ENCODE results near the gene HARBI1. TPM values are rescaled to one million over a fixed set of nuclear protein-coding genes. Genes with fewer than 3 reads are reported as not detected.

Gene HARBI1
- total and polyA plus RNA-seq, 9 of the 15 experiments (the other 6 are each of a cell fraction or from before 2014, with no cell fraction given) = 3.5 to 8.4 (median 5.5) TPM

DNA sequence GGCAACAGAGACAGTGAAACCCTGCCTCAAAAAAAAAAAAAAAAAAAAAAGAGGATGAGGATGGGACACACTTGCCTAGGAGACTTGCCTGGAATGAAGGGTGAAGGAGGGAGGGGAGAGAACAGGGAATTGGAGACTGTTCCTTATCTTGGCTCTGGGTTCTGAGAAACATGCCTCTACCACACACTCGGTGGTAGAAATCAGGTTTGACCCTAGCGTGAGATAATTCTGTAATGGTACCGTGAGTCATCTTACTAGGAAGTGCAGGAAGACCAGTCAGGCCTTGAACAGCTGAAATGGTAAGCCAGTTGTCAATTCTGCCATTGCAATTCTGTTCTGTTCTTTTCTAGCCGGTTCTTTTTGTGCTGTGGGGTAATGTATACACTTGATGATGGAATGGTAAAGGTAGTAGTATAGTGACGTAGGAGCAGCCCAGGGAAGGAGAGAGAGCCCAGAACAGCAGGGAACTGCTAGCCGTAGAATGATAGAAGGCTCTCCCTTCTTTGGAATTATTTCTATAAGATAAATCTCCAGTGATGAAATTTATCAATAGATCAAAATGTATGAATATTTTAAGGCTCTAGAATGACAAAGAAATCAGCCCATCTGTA lies 19.3 kb downstream of the HARBI1 start (continued):
- peak; percentile 85 to 99; a peak in 3 of 4 replicates for TF ChIP-seq RCOR1 (IDR thresholded peaks at IDR 0.05; ENCODE audit: borderline replicate concordance in 1 of 2, low read depth in 2 of 2, low read length in 2 of 2)
- TF ChIP-seq ZSCAN32 (CRISPR knock-in tag; IDR thresholded peaks at IDR 0.05) = no peak
- peak; percentile 38; the same call in 1 of the 2 replicates for TF ChIP-seq NCOR1 (IDR thresholded peaks at IDR 0.05)
- peak; percentile 37; the same call in 1 of the 2 replicates for TF ChIP-seq L3MBTL2 (IDR thresholded peaks at IDR 0.05)
- TF ChIP-seq ZFX (CRISPR knock-in tag; IDR thresholded peaks at IDR 0.05) = peak; percentile 47
- peak in 1 of 2 experiments; percentile 75; a peak in 1 of 4 replicates for TF ChIP-seq SIN3A (IDR thresholded peaks at IDR 0.05; ENCODE audit: borderline replicate concordance in 2 of 2, control insufficient read depth in 1 of 2, low read depth in 2 of 2, low read length in 2 of 2)
- peak; percentile 81 for TF ChIP-seq CTBP1 (IDR thresholded peaks at IDR 0.05; ENCODE audit: borderline replicate concordance)
- TF ChIP-seq, protein P1, sequence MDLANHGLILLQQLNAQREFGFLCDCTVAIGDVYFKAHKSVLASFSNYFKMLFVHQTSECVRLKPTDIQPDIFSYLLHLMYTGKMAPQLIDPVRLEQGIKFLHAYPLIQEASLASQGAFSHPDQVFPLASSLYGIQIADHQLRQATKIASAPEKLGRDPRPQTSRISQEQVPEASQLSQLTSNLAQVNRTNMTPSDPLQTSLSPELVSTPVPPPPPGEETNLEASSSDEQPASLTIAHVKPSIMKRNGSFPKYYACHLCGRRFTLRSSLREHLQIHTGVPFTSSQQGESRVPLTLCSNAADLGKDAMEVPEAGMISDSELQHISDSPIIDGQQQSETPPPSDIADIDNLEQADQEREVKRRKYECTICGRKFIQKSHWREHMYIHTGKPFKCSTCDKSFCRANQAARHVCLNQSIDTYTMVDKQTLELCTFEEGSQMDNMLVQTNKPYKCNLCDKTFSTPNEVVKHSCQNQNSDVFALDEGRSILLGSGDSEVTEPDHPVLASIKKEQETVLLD (IDR thresholded peaks at IDR 0.05) = peak; percentile 65; the same call in 1 of the 2 replicates
- TF ChIP-seq, protein P2, sequence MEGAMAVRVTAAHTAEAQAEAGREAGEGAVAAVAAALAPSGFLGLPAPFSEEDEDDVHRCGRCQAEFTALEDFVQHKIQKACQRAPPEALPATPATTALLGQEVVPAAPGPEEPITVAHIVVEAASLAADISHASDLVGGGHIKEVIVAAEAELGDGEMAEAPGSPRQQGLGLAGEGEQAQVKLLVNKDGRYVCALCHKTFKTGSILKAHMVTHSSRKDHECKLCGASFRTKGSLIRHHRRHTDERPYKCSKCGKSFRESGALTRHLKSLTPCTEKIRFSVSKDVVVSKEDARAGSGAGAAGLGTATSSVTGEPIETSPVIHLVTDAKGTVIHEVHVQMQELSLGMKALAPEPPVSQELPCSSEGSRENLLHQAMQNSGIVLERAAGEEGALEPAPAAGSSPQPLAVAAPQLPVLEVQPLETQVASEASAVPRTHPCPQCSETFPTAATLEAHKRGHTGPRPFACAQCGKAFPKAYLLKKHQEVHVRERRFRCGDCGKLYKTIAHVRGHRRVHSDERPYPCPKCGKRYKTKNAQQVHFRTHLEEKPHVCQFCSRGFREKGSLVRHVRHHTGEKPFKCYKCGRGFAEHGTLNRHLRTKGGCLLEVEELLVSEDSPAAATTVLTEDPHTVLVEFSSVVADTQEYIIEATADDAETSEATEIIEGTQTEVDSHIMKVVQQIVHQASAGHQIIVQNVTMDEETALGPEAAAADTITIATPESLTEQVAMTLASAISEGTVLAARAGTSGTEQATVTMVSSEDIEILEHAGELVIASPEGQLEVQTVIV (CRISPR knock-in tag; IDR thresholded peaks at IDR 0.05; ENCODE audit: borderline replicate concordance) = no peak
- TF ChIP-seq ATF1 (CRISPR knock-in tag; IDR thresholded peaks at IDR 0.05) = no peak
- peak; percentile 52; the same call in 1 of the 2 replicates for TF ChIP-seq ATF1 (tag; IDR thresholded peaks at IDR 0.05)
- TF ChIP-seq, protein P3, sequence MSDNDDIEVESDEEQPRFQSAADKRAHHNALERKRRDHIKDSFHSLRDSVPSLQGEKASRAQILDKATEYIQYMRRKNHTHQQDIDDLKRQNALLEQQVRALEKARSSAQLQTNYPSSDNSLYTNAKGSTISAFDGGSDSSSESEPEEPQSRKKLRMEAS (CRISPR knock-in tag; IDR thresholded peaks at IDR 0.05) = no peak
- TF ChIP-seq DPF2 (IDR thresholded peaks at IDR 0.05) = peak; percentile 94
- 0 out of 2 replicates have a peak, but pooled peaks have one; percentile 21 for TF ChIP-seq TOE1 (IDR thresholded peaks at IDR 0.05; ENCODE audit: borderline replicate concordance)
- TF ChIP-seq TOE1 (CRISPR knock-in tag; IDR thresholded peaks at IDR 0.05; ENCODE audit: borderline replicate concordance, low read depth) = no peak
- peak; percentile 93 for TF ChIP-seq HDAC2 (IDR thresholded peaks at IDR 0.05)
- TF ChIP-seq JUND (IDR thresholded peaks at IDR 0.05; ENCODE audit: borderline replicate concordance, low read depth, low read length) = peak; percentile 98
- peak; percentile 99; the same call in 2 of the 3 replicates for TF ChIP-seq JUND (tag; IDR thresholded peaks at IDR 0.05; ENCODE audit: borderline replicate concordance, low read depth, low read length)
- no peak; the same call in 1 of the 2 replicates for TF ChIP-seq BACH1 (tag; IDR thresholded peaks at IDR 0.05)
- TF ChIP-seq BDP1 (IDR thresholded peaks at IDR 0.05; ENCODE audit: insufficient read depth, insufficient read length) = no peak
- peak; percentile 64 for TF ChIP-seq SMARCC2 (IDR thresholded peaks at IDR 0.05; ENCODE audit: low read depth)
- peak; percentile 51; the same call in 1 of the 2 replicates for TF ChIP-seq SMAD4 (CRISPR knock-in tag; conservative IDR thresholded peaks at IDR 0.05)
- peak; percentile 93 for TF ChIP-seq SMARCE1 (IDR thresholded peaks at IDR 0.05)
- TF ChIP-seq WHSC1 (IDR thresholded peaks at IDR 0.05; ENCODE audit: low read length) = no peak
- TF ChIP-seq MAFK (IDR thresholded peaks at IDR 0.05; ENCODE audit: low read length) = no peak

Measured in K562 (cell line).